ENCODE data around the gene SYNGAP1.
A peak's percentile ranks its signal among the peaks of the same experiment; 100 is the strongest.

The SYNGAP1 gene

DNA sequence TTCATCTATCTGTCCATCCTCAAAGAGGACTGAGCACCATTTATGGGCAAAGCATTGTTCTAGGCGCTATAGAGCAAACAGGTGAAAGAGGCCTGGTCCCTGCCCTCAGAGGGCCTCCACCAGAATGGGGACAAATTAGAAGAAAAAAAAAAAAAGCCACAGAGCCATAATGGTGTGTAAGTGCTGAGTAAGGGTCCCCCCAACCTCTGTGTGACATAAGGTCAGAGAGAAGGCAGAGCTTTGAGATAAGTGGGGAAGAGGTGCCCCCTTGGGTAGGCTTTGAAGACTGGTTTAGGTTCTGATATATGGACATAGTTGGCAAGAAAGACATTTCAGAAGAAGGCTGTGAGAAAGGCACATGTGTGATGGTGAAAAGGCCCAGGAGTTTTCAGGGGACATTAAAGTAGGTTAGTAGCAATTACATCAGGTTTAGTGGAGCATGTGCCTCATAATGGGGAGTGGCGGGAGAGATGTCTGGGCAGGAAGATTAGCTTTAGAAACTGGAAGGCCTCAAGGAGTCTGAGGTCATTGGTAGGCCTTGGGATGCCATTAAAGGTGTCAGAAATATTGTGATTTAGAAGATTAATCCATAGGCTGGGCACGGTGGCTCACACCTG lies 19.2 kb downstream of the SYNGAP1 start:
- no peak for DNase-seq (ENCODE audit: low read depth in 2 of 2)

DNA sequence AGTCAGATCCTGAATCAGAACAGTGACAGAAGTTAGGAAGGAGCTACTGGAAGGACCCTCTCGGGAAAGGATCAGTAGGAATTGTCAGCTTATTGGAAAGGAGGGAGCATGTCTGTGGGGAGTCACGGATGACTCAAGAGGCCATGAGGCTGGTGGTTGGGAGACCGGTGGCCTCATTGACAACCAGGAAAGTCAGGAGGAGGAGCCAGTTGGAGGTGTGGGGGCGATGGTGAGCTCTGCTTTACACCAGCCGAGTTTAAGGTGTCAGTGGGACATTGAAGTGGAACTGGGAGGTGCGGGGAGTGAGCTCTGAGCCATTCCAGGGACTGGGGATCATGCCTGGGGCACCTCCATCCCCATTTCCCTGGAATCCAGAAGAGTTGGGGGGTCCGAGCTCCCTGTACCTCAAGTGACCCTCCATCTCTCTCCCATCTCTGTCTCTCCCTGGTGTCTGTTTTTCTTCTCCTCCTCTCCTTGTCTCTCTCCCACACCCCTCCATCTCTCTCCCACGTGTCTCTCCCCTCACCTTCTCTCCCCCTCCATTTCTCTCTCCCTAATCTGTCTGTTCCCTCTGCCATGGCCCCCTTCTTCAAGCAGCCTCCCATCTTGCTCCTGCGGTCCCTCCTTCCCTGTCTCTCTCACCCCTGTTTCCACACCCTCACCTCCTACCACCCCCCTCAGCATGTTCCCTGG lies 20.2 kb downstream of the SYNGAP1 start:
- DNase-seq (ENCODE audit: low read depth in 2 of 2) = no peak

DNA sequence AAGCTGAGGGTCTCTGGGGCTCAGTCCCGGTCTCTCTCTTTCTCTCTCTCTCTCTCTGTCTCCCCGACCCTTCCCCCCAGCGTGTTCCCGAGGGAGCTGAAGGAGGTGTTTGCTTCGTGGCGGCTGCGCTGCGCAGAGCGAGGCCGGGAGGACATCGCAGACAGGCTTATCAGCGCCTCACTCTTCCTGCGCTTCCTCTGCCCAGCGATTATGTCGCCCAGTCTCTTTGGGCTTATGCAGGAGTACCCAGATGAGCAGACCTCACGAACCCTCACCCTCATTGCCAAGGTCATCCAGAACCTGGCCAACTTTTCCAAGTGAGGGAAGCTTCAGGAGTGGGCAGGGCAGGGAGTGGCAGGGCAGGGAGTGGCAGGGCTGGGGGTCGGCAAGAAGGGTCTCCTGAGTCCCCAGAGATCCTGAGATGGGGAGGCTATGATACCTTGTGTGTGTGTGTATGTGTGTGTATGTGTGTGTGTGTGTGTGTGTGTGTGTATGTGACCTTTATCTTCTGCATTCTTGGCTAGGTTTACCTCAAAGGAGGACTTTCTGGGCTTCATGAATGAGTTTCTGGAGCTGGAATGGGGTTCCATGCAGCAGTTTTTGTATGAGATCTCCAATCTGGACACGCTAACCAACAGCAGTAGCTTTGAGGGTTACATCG lies 20.9 kb downstream of the SYNGAP1 start:
- DNase-seq (ENCODE audit: low read depth in 2 of 2) = no peak

DNA sequence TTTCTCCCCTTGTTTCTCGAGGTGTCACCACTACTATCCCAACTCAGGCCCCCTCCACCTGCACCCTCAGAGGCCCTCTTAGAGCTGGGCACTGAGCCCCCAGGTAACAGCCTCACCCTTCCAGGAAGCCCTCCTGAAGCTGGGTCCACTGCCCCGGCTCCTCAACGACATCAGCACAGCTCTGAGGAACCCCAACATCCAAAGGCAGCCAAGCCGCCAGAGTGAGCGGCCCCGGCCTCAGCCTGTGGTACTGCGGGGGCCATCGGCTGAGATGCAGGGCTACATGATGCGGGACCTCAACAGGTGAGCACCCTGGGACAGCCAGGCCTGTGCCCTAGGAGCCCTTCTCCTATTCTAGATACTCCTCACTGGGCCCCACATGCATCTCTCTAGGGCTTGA lies 21.6 kb downstream of the SYNGAP1 start:
- DNase-seq (ENCODE audit: low read depth in 2 of 2) = no peak

DNA sequence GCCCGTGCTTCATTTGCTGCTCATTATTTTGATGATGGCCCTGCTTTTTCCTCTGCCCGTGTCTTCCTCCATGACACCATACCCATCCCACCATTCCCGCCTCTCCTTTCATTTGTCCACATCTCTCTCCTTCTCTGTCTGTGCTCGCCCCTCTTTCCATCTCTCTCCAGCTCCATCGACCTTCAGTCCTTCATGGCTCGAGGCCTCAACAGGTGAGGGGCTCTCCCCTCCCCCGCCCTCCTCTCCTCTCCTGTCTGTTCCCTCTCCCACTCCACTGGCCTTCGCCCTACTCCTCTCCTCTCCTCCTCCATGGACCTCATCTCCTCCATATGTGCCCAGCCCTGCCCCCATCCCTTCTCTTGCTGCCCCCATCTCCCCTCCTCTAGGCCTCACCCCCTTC lies 22.4 kb downstream of the SYNGAP1 start:
- no peak for DNase-seq (ENCODE audit: low read depth in 2 of 2)

DNA sequence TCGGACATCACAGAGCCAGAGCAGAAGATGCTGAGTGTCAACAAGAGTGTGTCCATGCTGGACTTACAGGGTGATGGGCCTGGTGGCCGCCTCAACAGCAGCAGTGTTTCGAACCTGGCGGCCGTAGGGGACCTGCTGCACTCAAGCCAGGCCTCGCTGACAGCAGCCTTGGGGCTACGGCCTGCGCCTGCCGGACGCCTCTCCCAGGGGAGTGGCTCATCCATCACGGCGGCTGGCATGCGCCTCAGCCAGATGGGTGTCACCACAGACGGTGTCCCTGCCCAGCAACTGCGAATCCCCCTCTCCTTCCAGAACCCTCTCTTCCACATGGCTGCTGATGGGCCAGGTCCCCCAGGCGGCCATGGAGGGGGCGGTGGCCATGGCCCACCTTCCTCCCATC lies 23.2 kb downstream of the SYNGAP1 start:
- no peak for DNase-seq (ENCODE audit: low read depth in 2 of 2)

DNA sequence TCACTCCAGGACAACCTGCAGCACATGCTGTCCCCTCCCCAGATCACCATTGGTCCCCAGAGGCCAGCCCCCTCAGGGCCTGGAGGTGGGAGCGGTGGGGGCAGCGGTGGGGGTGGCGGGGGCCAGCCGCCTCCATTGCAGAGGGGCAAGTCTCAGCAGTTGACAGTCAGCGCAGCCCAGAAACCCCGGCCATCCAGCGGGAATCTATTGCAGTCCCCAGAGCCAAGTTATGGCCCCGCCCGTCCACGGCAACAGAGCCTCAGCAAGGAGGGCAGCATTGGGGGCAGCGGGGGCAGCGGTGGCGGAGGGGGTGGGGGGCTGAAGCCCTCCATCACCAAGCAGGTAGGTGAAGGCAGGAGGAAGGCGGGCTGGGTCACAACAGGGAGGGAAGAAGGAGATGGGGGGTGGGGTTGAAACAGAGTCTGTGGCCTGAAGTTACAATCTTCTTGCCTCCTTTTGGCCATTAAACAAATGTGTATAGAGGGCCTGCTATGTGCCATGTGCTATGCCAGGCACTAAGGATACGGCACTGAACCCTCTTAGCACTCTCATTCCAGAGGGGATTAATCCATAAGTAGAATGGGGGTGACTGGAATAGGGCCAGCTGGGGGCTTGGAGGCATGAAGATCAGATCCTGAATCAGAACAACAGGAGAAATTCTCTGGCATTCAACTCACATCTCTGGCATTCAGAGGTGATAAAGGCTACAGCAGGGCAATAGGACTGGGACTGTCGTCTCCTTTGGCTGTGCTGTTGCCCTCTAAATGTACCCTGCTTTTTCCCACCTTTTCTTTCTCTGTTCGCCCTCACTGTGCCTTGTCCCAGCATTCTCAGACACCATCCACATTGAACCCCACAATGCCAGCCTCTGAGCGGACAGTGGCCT lies 24.0 kb downstream of the SYNGAP1 start:
- DNase-seq (ENCODE audit: low read depth in 2 of 2) = no peak

DNA sequence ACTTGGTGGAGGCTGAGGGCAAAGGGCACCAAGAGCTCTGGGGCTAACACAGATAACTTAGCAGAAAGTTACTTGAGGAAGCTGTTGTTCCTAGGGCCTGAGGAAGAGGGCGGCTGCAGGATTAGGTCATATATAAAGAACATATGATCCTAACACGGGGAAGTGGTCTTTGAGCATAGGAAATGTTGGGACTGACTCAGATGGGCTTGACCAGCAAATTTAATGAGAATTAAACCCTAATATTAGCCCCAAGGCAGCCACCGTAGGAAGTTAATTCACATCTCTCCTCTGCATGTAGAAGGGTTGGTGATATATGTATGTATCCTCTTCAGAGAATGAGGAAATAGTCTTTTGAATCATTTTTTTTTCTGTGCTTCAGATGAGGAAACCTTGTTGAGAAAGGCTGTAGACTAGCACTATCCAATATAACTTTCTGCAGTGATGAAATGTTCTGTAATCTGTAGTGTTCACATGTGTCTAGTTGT lies 25.3 kb downstream of the SYNGAP1 start:
- no peak for DNase-seq (ENCODE audit: low read depth in 2 of 2)

DNA sequence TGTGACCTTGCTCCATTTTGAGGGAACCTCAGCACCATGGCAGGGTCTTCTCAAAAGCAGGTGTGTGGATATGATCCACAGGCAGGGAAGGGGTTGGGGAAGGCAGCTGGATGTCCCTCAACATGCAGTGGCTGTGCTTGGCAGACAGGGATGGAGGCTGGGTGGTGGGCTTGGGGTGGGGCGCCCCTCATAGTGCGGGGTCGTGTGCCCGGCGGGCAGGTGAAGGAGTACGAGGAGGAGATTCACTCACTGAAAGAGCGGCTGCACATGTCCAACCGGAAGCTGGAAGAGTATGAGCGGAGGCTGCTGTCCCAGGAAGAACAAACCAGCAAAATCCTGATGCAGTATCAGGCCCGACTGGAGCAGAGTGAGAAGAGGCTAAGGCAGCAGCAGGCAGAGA lies 26.5 kb downstream of the SYNGAP1 start:
- no peak for DNase-seq (ENCODE audit: low read depth in 2 of 2)

DNA sequence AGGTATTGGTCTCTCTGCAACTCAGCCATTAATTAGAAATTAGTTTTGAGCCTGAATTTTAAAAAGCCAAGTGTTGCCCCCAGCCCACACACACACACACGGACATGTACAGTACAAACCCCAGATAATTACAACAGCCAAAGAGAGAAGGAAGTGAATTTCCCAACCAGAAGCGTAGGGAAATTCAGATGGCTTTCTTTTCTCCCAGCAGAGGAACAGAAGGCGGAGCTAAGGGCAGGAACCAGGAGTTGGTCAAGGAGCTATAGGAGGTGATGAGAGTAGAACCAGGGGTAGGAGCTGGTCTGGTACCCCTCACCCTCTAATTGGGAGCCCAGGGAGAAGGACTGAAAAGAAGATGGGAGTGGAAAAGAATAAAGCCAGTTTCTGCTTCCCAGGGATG lies 30.6 kb downstream of the SYNGAP1 start:
- DNase-seq (ENCODE audit: low read depth in 2 of 2) = no peak

DNA sequence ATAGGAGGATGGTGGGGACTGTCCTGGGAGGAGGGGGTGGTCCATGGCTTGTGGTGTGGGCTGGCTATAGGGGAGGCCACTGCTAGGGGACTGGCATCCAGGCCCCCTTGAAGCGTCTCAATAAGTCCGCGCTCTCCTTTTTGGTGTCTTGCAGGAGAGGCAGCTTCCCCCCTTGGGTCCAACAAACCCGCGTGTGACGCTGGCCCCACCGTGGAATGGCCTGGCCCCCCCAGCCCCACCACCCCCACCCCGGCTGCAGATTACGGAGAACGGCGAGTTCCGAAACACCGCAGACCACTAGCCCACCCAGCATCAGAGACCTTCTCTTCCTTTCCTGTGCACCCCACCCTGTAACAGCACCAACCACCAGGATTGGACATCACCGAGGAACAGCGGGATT lies 31.7 kb downstream of the SYNGAP1 start:
- no peak for DNase-seq (ENCODE audit: low read depth in 2 of 2)

DNA sequence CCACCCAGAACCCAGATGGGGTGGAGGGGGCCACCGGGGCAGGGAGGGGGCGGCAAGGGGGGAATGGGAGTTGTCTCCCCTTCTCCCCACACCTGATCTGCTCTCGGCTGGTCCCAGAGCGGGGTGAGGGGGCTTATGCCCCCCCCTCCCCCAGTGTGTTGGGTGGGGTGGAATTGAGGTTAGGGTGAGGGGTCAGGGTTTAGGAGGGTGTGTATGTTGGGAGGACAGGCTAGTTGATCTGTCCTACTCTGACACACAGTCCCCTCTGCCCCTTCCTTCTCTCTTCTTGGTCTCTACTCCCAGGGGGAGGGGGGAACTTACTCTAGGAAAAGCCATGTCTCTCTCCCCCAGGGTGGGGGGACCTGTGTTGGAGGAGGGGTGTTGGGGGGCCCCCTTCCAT lies 32.6 kb downstream of the SYNGAP1 start:
- DNase-seq (ENCODE audit: low read depth in 2 of 2) = no peak

DNA sequence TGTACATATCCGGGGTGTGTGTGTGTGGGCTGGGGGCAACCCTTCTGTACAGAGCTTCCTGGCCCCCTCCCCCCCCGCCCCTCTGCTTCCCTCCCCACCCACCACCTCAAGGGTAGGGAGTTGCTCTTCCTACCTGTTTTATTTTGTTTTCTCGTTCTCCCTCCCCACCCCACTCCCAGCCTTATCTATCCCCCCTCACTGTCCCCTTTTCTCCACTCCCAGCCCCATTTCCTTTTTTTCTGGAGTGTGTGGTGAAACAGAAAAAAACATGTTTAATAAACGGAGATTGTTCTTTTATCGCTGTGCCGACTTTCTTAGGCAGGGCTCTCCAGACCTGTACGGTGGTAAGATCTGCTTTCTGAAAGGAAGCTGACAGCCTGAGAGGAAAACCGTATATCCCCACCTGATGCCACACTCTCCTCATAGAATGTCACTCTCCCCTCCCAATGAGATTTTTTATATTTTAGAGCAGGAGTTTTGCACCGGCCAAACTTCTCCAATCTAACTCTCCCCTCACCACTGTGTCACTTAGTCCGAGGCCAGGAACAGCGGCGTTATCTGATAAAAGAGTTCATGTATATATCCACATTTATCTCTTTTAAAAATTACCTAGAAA lies 33.6 kb downstream of the SYNGAP1 start:
- no peak for DNase-seq (ENCODE audit: low read depth in 2 of 2)

DNA sequence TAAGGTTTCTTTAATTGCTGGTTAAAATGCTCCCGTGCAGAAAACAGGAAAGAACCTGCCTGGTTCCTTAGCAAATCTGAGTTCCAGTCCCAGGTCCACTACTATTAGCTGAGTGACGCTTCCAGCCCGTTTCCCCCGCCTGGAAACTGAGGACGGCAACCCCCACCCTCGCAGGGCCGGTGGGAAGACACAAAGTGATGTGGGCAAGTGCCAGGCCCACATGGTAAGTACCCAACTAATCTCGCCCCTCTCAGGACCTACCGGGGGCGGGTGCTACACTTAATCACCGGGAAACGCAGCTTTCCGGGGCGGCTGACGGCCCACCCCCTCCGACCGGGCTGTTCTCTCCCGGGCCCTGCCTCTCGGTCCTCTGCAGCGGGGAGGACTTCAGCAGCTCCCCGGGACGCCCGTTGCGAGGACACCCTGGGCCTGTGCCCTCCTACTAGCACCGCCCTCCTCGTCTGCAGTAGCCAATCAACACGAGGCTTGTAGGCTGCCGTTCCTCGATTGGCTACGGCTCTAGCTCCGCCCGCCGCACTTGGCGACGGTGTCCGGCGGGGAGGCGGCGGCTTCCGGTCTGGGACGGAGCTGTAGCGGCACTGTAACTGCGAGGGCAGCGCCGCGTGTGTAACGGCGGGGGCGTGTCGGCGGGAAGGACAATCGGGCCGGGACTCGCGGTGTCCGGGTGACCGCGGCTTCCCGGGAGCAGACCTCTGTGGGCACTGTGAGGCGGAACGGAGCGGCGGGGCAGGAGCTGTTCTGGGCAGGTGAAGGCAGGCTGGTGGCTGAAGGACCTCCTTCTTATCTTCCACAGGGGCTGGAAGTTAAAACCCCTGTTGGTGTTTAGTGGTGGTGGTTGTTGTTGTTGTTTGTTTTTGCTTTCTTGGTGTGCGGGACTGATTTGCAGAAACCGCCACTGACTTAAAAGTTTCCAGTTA lies 34.4 kb downstream of the SYNGAP1 start, which contains the start of gene ZBTB9:
Gene ZBTB9, plus strand, starts transcription at position 568 of the 938 bp plus-strand sequence. CDS start 525 bp downstream, outside the sequence.
- peak; percentile 88 to 92 for DNase-seq (ENCODE audit: low read depth in 2 of 2)

DNA sequence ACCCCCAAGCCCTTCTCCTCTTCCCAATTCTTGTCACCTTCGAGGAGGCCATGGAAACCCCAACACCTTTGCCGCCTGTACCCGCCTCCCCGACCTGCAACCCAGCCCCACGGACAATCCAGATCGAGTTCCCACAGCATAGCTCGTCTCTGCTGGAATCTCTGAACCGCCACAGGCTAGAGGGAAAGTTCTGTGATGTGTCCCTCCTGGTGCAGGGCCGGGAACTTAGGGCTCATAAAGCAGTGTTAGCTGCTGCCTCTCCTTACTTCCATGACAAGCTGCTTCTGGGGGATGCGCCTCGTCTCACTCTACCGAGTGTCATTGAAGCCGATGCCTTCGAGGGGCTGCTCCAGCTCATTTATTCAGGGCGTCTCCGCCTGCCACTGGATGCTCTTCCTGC lies 35.2 kb downstream of the SYNGAP1 start:
- no peak for DNase-seq (ENCODE audit: low read depth in 2 of 2)

DNA sequence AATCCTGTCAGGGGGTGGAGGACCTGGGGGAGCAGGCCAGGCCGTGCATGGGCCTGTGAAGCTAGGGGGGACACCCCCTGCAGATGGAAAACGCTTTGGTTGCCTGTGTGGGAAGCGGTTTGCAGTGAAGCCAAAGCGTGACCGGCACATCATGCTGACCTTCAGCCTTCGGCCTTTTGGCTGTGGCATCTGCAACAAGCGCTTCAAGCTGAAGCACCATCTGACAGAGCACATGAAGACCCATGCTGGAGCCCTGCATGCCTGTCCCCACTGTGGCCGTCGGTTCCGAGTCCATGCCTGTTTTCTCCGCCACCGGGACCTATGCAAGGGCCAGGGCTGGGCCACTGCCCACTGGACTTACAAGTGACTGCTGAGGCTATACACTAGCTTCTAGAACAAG lies 36.3 kb downstream of the SYNGAP1 start:
- DNase-seq (ENCODE audit: low read depth in 2 of 2) = no peak

DNA sequence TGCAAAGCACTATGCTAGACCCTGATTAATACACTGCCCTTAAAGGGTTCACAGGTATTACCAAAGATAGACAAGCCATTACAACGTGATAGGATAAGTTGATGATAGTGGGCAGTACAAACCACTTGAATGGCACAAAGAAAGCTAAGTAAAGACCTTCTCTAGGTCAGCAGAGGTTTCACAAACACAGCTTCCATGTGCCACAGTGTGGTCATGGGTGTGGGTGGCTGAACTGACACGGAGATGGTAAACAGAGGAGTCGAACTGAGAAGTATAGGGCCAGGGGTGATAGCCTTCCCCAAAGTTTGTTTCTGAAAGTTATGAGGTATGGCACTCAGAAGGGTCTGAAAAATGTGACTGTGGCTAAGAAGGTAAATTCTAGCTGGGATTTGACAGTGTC lies 38.8 kb downstream of the SYNGAP1 start:
- no peak for DNase-seq (ENCODE audit: low read depth in 2 of 2)

DNA sequence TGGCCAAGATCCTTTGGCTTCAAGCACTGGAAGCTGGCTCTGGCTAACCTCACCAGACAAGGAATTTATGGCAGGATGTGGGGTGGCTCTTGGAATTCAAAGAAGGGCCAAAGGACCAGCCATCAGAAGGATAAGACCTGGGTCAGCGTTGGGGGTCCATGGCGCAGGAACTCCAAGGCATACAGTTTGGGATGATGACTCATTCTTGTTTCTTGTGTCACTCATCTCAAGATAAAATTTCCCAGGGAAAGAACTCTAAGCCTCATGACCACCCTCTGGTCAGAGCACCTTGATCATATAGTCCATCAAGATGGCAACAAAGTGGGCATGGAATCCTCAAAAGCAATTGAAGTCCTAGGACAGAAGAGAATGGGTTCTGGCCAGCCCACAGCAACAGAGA lies 39.4 kb downstream of the SYNGAP1 start:
- no peak for DNase-seq (ENCODE audit: low read depth in 2 of 2)

DNA sequence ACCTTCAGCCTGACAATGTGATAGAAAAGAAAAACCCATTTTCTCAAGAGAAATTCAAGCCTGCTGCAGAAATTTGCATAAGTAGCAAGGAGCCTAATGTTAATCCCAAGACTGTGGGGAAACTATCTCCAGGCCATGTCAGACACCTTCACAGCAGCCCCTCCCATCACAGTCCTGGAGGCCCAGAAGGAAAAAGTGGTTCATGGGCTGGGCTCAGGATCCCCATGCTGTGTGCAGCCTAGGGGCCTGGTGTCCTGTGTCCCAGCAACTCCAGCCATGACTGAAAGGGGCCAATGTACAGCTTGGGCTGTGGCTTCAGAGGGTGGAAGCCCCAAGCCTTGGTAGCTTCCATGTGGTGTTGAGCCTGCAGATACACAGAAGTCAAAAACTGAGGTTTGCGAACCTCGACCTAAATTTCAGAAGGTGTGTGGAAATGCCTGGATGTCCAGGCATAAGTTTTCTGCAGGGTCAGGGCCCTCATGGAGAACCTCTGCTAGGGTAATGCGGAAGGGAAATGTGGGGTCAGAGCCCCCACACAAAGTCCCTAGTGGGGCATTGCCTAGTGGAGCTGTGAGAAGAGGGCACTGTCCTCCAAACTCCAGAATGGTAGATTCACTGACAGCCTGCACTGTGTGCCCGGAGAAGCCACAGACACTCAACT lies 46.3 kb downstream of the SYNGAP1 start:
- DNase-seq (ENCODE audit: low read depth in 2 of 2) = no peak

DNA sequence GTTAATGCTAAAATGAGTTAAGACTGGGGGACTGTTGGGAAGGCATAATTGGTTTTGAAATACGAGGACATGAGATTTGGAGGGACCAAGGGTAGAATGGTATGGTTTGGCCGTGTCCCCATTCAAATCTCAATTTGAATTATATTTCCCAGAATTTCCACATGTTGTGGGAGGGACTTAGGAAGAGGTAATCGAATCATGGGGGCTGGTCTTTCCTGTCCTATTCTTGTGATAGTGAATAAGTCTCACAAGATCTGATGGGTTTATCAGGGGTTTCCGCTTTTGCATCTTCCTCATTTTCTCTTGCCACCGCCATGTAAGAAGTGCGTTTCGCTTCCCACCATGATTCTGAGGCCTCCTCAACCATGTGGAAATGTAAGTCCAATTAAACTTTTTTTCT lies 47.2 kb downstream of the SYNGAP1 start:
- DNase-seq (ENCODE audit: low read depth in 2 of 2) = no peak

All from stimulated activated CD4-positive, alpha-beta T cell treated with anti-CD3 and anti-CD28 coated beads, Interleukin-4, amount 100 ng/mL, for 48 hours (primary cell).